ENCODE measurements around the gene CCN2. TPM values are rescaled to one million over a fixed set of nuclear protein-coding genes. Genes with fewer than 3 reads are reported as not detected.

CCN2 gene
- total RNA-seq, 3 donors from 2014 or later (not counting 1 experiment from before 2014, with no cell fraction given) = not detected

GRCh38 chr6:131958095-131958494 is 6.9 kb upstream of the CCN2 start:
- ATAC-seq = no peak

GRCh38 chr6:131955876-131956275 is 4.7 kb upstream of the CCN2 start:
- Histone ChIP-seq H3K4me3 (ENCODE audit: low read length) (no peak overlapping the region), H3K9me3 (ENCODE audit: control insufficient read depth, insufficient read depth, low read length) (no peaks in the 10 kb centered on the region), H3K27ac (ENCODE audit: low read length) (no peak overlapping the region), H3K27me3 (ENCODE audit: control insufficient read depth, insufficient read depth, low read length) (peaks cover 23% of the 10 kb centered on the region), H3K36me3 (ENCODE audit: control insufficient read depth, insufficient read depth, low read length) (no peaks in the 10 kb centered on the region), H3K4me1 (ENCODE audit: control insufficient read depth, insufficient read depth, low read length) (no peaks in the 10 kb centered on the region)
- no peak overlapping the region for H3K27ac Mint-ChIP-seq
- intact Hi-C loops (cut with micrococcal nuclease) = no loop called here
- no peaks in the 10 kb centered on the region for H3K36me3 Mint-ChIP-seq
- WGBS (ENCODE audit: insufficient coverage) = 100% methylated on average over 1 of the region's 1 CpG
- H3K4me1 Mint-ChIP-seq = peaks cover 0 to 6% of the 10 kb centered on the region in 2 donors
- no peak for TF ChIP-seq CTCF (IDR thresholded peaks at IDR 0.05)
- peaks cover 28 to 42% of the 10 kb centered on the region in 2 donors for H3K27me3 Mint-ChIP-seq (ENCODE audit: low read depth in 2 of 2)
- H3K4me3 Mint-ChIP-seq = no peak overlapping the region
- ATAC-seq (no peak), DNase-seq (no peak)
- H3K9me3 Mint-ChIP-seq = no peaks in the 10 kb centered on the region

More at GRCh38 chr6:131958095-131958494, 6.9 kb upstream of the CCN2 start:
- WGBS (ENCODE audit: insufficient coverage) = 88% methylated on average over 3 of the region's 3 CpGs
- no peak overlapping the region for H3K27ac ChIP-seq (ENCODE audit: low read length)
- H3K27me3 ChIP-seq (ENCODE audit: control insufficient read depth, insufficient read depth, low read length) = peaks cover 5% of the 10 kb centered on the region
- DNase-seq = no peak
- no peaks in the 10 kb centered on the region for H3K9me3 Mint-ChIP-seq
- peaks cover 13 to 23% of the 10 kb centered on the region in 2 donors for H3K27me3 Mint-ChIP-seq (ENCODE audit: low read depth in 2 of 2)
- H3K4me1 ChIP-seq (ENCODE audit: control insufficient read depth, insufficient read depth, low read length) = no peaks in the 10 kb centered on the region
- H3K9me3 ChIP-seq (ENCODE audit: control insufficient read depth, insufficient read depth, low read length) = no peaks in the 10 kb centered on the region
- intact Hi-C loops (cut with micrococcal nuclease) = no loop called here
- H3K36me3 Mint-ChIP-seq = no peaks in the 10 kb centered on the region
- no peak overlapping the region for H3K4me3 Mint-ChIP-seq
- no peak for TF ChIP-seq CTCF (IDR thresholded peaks at IDR 0.05)
- no peaks in the 10 kb centered on the region for H3K4me1 Mint-ChIP-seq
- no peak overlapping the region for H3K27ac Mint-ChIP-seq
- no peaks in the 10 kb centered on the region for H3K36me3 ChIP-seq (ENCODE audit: control insufficient read depth, insufficient read depth, low read length)
- no peak overlapping the region for H3K4me3 ChIP-seq (ENCODE audit: low read length)

- TF ChIP-seq CTCF (IDR thresholded peaks at IDR 0.05) = no peak
- Mint-ChIP-seq H3K27me3 (ENCODE audit: low read depth in 2 of 2) (peaks cover 31 to 44% of the 10 kb centered on the region in 2 donors), H3K27ac (no peak overlapping the region), H3K36me3 (no peaks in the 10 kb centered on the region), H3K9me3 (no peaks in the 10 kb centered on the region), H3K4me3 (no peak overlapping the region), H3K4me1 (peaks cover 4 to 6% of the 10 kb centered on the region in 2 donors)
- DNase-seq = no peak
- Histone ChIP-seq H3K9me3 (ENCODE audit: control insufficient read depth, insufficient read depth, low read length) (no peaks in the 10 kb centered on the region), H3K4me3 (ENCODE audit: low read length) (no peak overlapping the region), H3K27me3 (ENCODE audit: control insufficient read depth, insufficient read depth, low read length) (peaks cover 25% of the 10 kb centered on the region), H3K27ac (ENCODE audit: low read length) (no peak overlapping the region), H3K4me1 (ENCODE audit: control insufficient read depth, insufficient read depth, low read length) (peaks cover 3% of the 10 kb centered on the region), H3K36me3 (ENCODE audit: control insufficient read depth, insufficient read depth, low read length) (no peaks in the 10 kb centered on the region)
- no peak for ATAC-seq
- 91% methylated on average over 2 of the region's 6 CpGs for WGBS (ENCODE audit: insufficient coverage)
- intact Hi-C loops (cut with micrococcal nuclease) = no loop called here
Observed at GRCh38 chr6:131955192-131955591, 4.0 kb upstream of the CCN2 start.

DNA sequence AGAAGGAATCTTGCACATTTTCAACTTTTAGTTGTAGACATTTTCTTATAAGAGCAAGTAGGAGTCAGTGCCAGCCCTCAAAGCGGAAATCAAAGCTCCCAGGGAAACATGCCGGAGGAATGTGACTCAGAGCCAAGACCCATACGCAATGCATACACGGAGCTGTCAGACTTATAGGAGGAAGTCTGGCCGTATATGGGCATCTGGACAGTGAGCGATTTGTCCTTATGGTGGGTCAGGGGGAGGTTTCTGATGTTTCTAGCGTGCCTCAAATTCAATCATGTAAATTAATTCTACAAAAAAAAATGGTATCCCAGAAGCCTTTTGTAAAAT is 3.6 kb upstream of the CCN2 start:
- no peak overlapping the region for H3K27ac Mint-ChIP-seq
- DNase-seq (no peak), ATAC-seq (no peak)
- Histone ChIP-seq H3K9me3 (ENCODE audit: control insufficient read depth, insufficient read depth, low read length) (no peaks in the 10 kb centered on the region), H3K36me3 (ENCODE audit: control insufficient read depth, insufficient read depth, low read length) (no peaks in the 10 kb centered on the region), H3K4me1 (ENCODE audit: control insufficient read depth, insufficient read depth, low read length) (peaks cover 7% of the 10 kb centered on the region), H3K27ac (ENCODE audit: low read length) (no peak overlapping the region), H3K4me3 (ENCODE audit: low read length) (no peak overlapping the region), H3K27me3 (ENCODE audit: control insufficient read depth, insufficient read depth, low read length) (peaks cover 30% of the 10 kb centered on the region)
- intact Hi-C loops (cut with micrococcal nuclease) = no loop called here
- 88% methylated on average over 5 of the region's 7 CpGs for WGBS (ENCODE audit: insufficient coverage)
- H3K9me3 Mint-ChIP-seq = no peaks in the 10 kb centered on the region
- H3K4me3 Mint-ChIP-seq = no peak overlapping the region
- peaks cover 5 to 6% of the 10 kb centered on the region in 2 donors for H3K4me1 Mint-ChIP-seq
- no peak for TF ChIP-seq CTCF (IDR thresholded peaks at IDR 0.05)
- H3K36me3 Mint-ChIP-seq = no peaks in the 10 kb centered on the region
- H3K27me3 Mint-ChIP-seq (ENCODE audit: low read depth in 2 of 2) = peaks cover 33 to 49% of the 10 kb centered on the region in 2 donors

All from natural killer cell (primary cell).